GM18907 (cell line): Measurements from ENCODE around the gene CFAP61.
A peak's percentile ranks its signal among the peaks of the same experiment; 100 is the strongest.

Experiments
- ATAC-seq: cut with Tn5 transposase; IDR thresholded peaks from one replicate; pipeline ENCODE4 v1.9.1; 2021; ENCODE audit warnings: mild to moderate bottlenecking, moderate library complexity; ENCODE audit not compliant: unreplicated experiment

Gene CFAP61

GRCh38 chr20:20303320-20303719 is 251.0 kb downstream of the CFAP61 start:
- no peak for ATAC-seq

- no peak for ATAC-seq
Measured at GRCh38 chr20:20303742-20304141, 251.4 kb downstream of the CFAP61 start.

- no peak for ATAC-seq
Measured at GRCh38 chr20:20304942-20305341, 252.6 kb downstream of the CFAP61 start.

GRCh38 chr20:20312562-20312961 is 260.2 kb downstream of the CFAP61 start:
- ATAC-seq: no peak

- ATAC-seq: peak; percentile 96
Measured at GRCh38 chr20:20317195-20317594, 264.9 kb downstream of the CFAP61 start.

GRCh38 chr20:20317621-20318364 is 265.5 kb downstream of the CFAP61 start:
- ATAC-seq: peak; percentile 49

GRCh38 chr20:20318365-20319161 is 266.2 kb downstream of the CFAP61 start:
- ATAC-seq: no peak

- no peak for ATAC-seq
Measured at GRCh38 chr20:20321134-20321533, 268.8 kb downstream of the CFAP61 start.

GRCh38 chr20:20321917-20322316 is 269.6 kb downstream of the CFAP61 start:
- no peak for ATAC-seq

- no peak for ATAC-seq
Measured at GRCh38 chr20:20322912-20323311, 270.6 kb downstream of the CFAP61 start.

- no peak for ATAC-seq
Measured at GRCh38 chr20:20327746-20328145, 275.4 kb downstream of the CFAP61 start.

GRCh38 chr20:20329564-20329963 is 277.2 kb downstream of the CFAP61 start:
- ATAC-seq: no peak

GRCh38 chr20:20331156-20331555 is 278.8 kb downstream of the CFAP61 start:
- ATAC-seq: no peak

- no peak for ATAC-seq
Measured at GRCh38 chr20:20331817-20332216, 279.5 kb downstream of the CFAP61 start.

GRCh38 chr20:20333866-20334265 is 281.5 kb downstream of the CFAP61 start:
- no peak for ATAC-seq

GRCh38 chr20:20334489-20334888 is 282.2 kb downstream of the CFAP61 start:
- ATAC-seq: peak; percentile 93

GRCh38 chr20:20338133-20338730 is 285.9 kb downstream of the CFAP61 start:
- ATAC-seq: no peak

- no peak for ATAC-seq
Measured at GRCh38 chr20:20340443-20340842, 288.1 kb downstream of the CFAP61 start.

GRCh38 chr20:20341371-20341770 is 289.0 kb downstream of the CFAP61 start:
- ATAC-seq: no peak

GRCh38 chr20:20342066-20342465 is 289.7 kb downstream of the CFAP61 start:
- ATAC-seq: no peak

- ATAC-seq: no peak
Measured at GRCh38 chr20:20343932-20344331, 291.6 kb downstream of the CFAP61 start.

- ATAC-seq: no peak
Measured at GRCh38 chr20:20344476-20344875, 292.1 kb downstream of the CFAP61 start.
